Rectal smooth muscle tissue (tissue), 1 donor: ENCODE measurements around the gene HDAC4.

Experiments
- H3K27ac ChIP-seq: one replicate; pipeline ENCODE4 v1.7.0; 2013; ENCODE audit warnings: low read depth, low read length, inconsistent platforms
- H3K27me3 ChIP-seq: one replicate; pipeline ENCODE4 v1.7.0; 2013; ENCODE audit warnings: low read length; ENCODE audit not compliant: control insufficient read depth, insufficient read depth
- H3K36me3 ChIP-seq: one replicate; pipeline ENCODE4 v1.7.0; 2013; ENCODE audit warnings: low read length; ENCODE audit not compliant: control insufficient read depth, insufficient read depth
- H3K4me1 ChIP-seq: one replicate; pipeline ENCODE4 v1.7.0; 2013; ENCODE audit warnings: low read length; ENCODE audit not compliant: control insufficient read depth, insufficient read depth
- H3K4me3 ChIP-seq: one replicate; pipeline ENCODE4 v1.7.0; 2013; ENCODE audit warnings: low read length
- H3K9ac ChIP-seq: one replicate; pipeline ENCODE4 v1.7.0; 2013; ENCODE audit warnings: low read length

HDAC4 gene

GRCh38 chr2:239114119-239114581 is 286.7 kb downstream of the HDAC4 start:
- H3K4me1 ChIP-seq, result peaks cover 47% of the 10 kb centered on the region

GRCh38 chr2:239113615-239114014 is 287.2 kb downstream of the HDAC4 start:
- Histone ChIP-seq H3K9ac (no peak overlapping the region), H3K27me3 (no peaks in the 10 kb centered on the region), H3K4me1 (peaks cover 47% of the 10 kb centered on the region), H3K36me3 (peaks cover 11% of the 10 kb centered on the region), H3K4me3 (no peak overlapping the region), H3K27ac (peak overlapping the region; percentile 93)

More at GRCh38 chr2:239114119-239114581, 286.7 kb downstream of the HDAC4 start:
- H3K9ac ChIP-seq, result no peak overlapping the region
- peak overlapping the region; percentile 93 for H3K27ac ChIP-seq
- H3K36me3 ChIP-seq, result peaks cover 11% of the 10 kb centered on the region
- no peaks in the 10 kb centered on the region for H3K27me3 ChIP-seq
- H3K4me3 ChIP-seq, result no peak overlapping the region

DNA sequence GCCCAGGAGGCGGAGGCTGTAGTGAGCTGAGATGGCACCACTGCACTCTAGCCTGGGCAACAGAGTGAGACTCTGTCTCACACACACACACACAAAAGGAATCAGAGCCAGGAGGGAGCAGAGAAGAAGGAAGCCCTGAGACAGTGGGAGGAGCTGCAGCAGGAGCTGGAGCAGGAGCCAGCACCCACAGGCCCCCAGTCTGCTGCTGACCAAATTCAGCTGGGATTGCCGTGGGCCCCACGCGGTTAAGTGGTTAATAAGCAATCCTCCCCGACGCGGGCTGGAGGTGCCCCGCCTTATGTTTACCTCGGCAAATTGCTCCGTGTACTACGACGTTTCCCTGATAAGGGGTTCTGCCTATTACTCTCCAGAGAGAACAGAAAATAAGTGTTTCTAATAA is 287.6 kb downstream of the HDAC4 start:
- H3K9ac ChIP-seq, result no peak overlapping the region
- H3K4me1 ChIP-seq, result peaks cover 47% of the 10 kb centered on the region
- H3K27ac ChIP-seq, result peak overlapping the region; percentile 93
- no peaks in the 10 kb centered on the region for H3K27me3 ChIP-seq
- H3K4me3 ChIP-seq, result no peak overlapping the region
- H3K36me3 ChIP-seq, result peaks cover 11% of the 10 kb centered on the region

GRCh38 chr2:239112127-239112774 is 288.6 kb downstream of the HDAC4 start:
- Histone ChIP-seq H3K9ac (no peak overlapping the region), H3K27me3 (no peaks in the 10 kb centered on the region), H3K27ac (peak overlapping the region; percentile 93)

DNA sequence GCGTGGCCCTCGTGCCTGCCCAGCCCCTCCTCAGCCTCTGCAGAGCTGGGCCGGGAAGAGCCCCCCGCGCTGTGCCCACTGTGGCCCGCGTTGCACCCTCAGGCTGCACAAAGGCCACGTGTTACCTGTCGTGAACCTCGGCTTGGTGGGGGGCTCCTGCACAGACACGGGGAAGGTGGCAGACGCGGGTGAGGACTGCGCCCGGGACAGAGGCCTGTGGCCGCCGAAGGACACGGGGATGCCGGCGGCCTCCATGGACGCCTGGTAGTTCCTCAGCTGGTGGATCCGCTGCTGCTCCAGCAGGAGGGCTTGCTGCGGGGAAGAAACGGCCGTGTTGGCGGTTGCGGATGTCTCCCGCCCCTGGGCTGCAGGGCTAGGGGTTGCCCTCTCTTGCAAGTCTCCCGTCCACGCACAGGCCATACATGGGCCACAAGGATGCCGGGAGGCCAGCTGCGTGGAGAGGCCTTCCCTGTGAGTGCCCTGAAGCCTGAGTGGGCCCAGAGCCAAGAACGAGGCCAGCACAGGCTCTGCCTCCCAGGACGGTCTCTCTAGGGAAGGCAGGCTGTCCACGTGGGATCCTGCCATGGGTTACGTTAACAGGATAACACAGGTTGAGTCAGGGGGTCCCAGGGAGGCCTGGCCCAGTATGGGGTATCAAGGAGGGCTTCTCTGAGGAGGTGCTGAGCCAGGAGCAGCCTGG is 289.3 kb downstream of the HDAC4 start:
- Histone ChIP-seq H3K36me3 (peaks cover 11% of the 10 kb centered on the region), H3K9ac (no peak overlapping the region), H3K27ac (peak overlapping the region; percentile 93), H3K4me1 (peaks cover 47% of the 10 kb centered on the region), H3K4me3 (no peak overlapping the region), H3K27me3 (no peaks in the 10 kb centered on the region)

More at GRCh38 chr2:239112127-239112774, 288.6 kb downstream of the HDAC4 start:
- peaks cover 47% of the 10 kb centered on the region for H3K4me1 ChIP-seq
- H3K4me3 ChIP-seq, result no peak overlapping the region
- peaks cover 11% of the 10 kb centered on the region for H3K36me3 ChIP-seq

- Histone ChIP-seq H3K27me3 (no peaks in the 10 kb centered on the region), H3K36me3 (peaks cover 13% of the 10 kb centered on the region), H3K4me1 (peaks cover 47% of the 10 kb centered on the region), H3K27ac (peak overlapping the region; percentile 93), H3K4me3 (no peak overlapping the region), H3K9ac (no peak overlapping the region)
Observed at GRCh38 chr2:239110595-239111048, 290.2 kb downstream of the HDAC4 start.

- Histone ChIP-seq H3K4me3 (no peak overlapping the region), H3K27ac (peak overlapping the region; percentile 83), H3K36me3 (peaks cover 17% of the 10 kb centered on the region), H3K27me3 (no peaks in the 10 kb centered on the region), H3K4me1 (peaks cover 47% of the 10 kb centered on the region), H3K9ac (no peak overlapping the region)
Observed at GRCh38 chr2:239109928-239110545, 290.8 kb downstream of the HDAC4 start.

GRCh38 chr2:239109041-239109927 is 291.5 kb downstream of the HDAC4 start:
- Histone ChIP-seq H3K27ac (peak overlapping the region; percentile 83), H3K9ac (no peak overlapping the region), H3K36me3 (peaks cover 14% of the 10 kb centered on the region), H3K4me3 (no peak overlapping the region), H3K27me3 (no peaks in the 10 kb centered on the region), H3K4me1 (peaks cover 43% of the 10 kb centered on the region)

GRCh38 chr2:239108459-239108858 is 292.4 kb downstream of the HDAC4 start:
- peaks cover 17% of the 10 kb centered on the region for H3K36me3 ChIP-seq
- H3K9ac ChIP-seq, result no peak overlapping the region
- peaks cover 35% of the 10 kb centered on the region for H3K4me1 ChIP-seq
- H3K27me3 ChIP-seq, result no peaks in the 10 kb centered on the region
- H3K4me3 ChIP-seq, result no peak overlapping the region
- peak overlapping the region; percentile 12 for H3K27ac ChIP-seq

DNA sequence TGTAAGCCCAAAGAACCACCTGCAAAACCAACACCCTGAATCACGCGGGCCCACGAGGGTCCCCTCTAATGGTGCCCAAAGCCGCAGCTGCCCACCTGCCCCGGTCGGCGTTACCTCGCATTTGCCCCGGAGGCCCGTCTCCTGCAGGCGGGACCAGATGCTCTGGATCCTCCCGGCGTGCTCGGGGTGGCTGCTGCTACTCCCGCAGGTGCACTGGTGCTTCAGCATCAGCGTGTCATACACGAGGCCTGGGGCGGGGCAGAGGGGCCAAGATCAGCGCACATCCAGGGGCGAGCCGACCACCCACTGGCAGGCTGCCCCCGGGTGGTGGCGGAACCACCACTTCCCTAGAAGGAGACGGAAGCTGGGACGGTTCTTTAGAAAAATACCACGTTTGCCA is 292.9 kb downstream of the HDAC4 start:
- Histone ChIP-seq H3K27ac (no peak overlapping the region), H3K36me3 (peaks cover 22% of the 10 kb centered on the region), H3K4me3 (no peak overlapping the region), H3K27me3 (no peaks in the 10 kb centered on the region), H3K4me1 (peaks cover 32% of the 10 kb centered on the region), H3K9ac (no peak overlapping the region)

- H3K27ac ChIP-seq, result no peak overlapping the region
- no peak overlapping the region for H3K9ac ChIP-seq
- no peak overlapping the region for H3K4me3 ChIP-seq
- H3K4me1 ChIP-seq, result peaks cover 22% of the 10 kb centered on the region
- peaks cover 30% of the 10 kb centered on the region for H3K36me3 ChIP-seq
- no peaks in the 10 kb centered on the region for H3K27me3 ChIP-seq
Observed at GRCh38 chr2:239106966-239107365, 293.9 kb downstream of the HDAC4 start.
